Mesenchymal stem cell (in vitro differentiated cells and primary cell): Measurements from ENCODE around the gene IFIT3.

Experiments
- DNase-seq: peaks from one replicate; pipeline ENCODE4 v3.0.0-alpha.2; 2013
- H2AFZ ChIP-seq: one replicate; pipeline ENCODE4 v1.6.1; 2013; ENCODE audit warnings: low read depth, mild to moderate bottlenecking, control low read depth, inconsistent platforms, low read length, moderate library complexity
- H2AK5ac ChIP-seq: 2 replicates; pipeline ENCODE4 v1.6.1; 2013; ENCODE audit warnings: low read length, moderate library complexity, mild to moderate bottlenecking, inconsistent platforms; ENCODE audit not compliant: severe bottlenecking
- H2BK120ac ChIP-seq: one replicate; pipeline ENCODE4 v1.6.1; 2013; ENCODE audit warnings: low read depth, mild to moderate bottlenecking, inconsistent platforms, low read length, moderate library complexity
- H2BK12ac ChIP-seq, 2 experiments: one replicate each; pipeline ENCODE4 v1.6.1; 2013; ENCODE audit warnings: inconsistent platforms in 2 of 2, low read length in 2 of 2, mild to moderate bottlenecking in 2 of 2, moderate library complexity in 2 of 2, control low read depth in 1 of 2
- H2BK15ac ChIP-seq: one replicate; pipeline ENCODE4 v1.6.1; 2013; ENCODE audit warnings: mild to moderate bottlenecking, low read depth, inconsistent platforms; ENCODE audit not compliant: poor library complexity, severe bottlenecking
- H2BK5ac ChIP-seq: 2 replicates; pipeline ENCODE4 v1.6.1; 2013; ENCODE audit warnings: low read depth, mild to moderate bottlenecking, low read length, control low read depth, inconsistent platforms; ENCODE audit not compliant: poor library complexity, severe bottlenecking
- H3K14ac ChIP-seq, 2 experiments: one replicate each; pipeline ENCODE4 v1.6.1; 2013; ENCODE audit warnings: inconsistent platforms in 2 of 2, low read length in 2 of 2, control low read depth in 1 of 2, mild to moderate bottlenecking in 1 of 2, moderate library complexity in 1 of 2
- H3K18ac ChIP-seq, 2 experiments: one replicate each; pipeline ENCODE4 v1.6.1; 2013; ENCODE audit warnings: inconsistent platforms in 2 of 2, low read length in 2 of 2, control low read depth in 1 of 2, low read depth in 1 of 2, mild to moderate bottlenecking in 1 of 2
- H3K23ac ChIP-seq, 2 experiments: one replicate each; pipeline ENCODE4 v1.6.1; 2013; ENCODE audit warnings: inconsistent platforms in 2 of 2, low read length in 2 of 2, mild to moderate bottlenecking in 2 of 2, moderate library complexity in 2 of 2, control low read depth in 1 of 2
- H3K27ac ChIP-seq: 2 replicates; pipeline ENCODE4 v1.5.1; 2013; ENCODE audit warnings: mild to moderate bottlenecking, moderate library complexity, low read length, control low read depth, inconsistent platforms; ENCODE audit not compliant: poor library complexity, severe bottlenecking
- H3K27me3 ChIP-seq, 2 experiments: 2 replicates each; pipeline versions ENCODE4 v1.6.1 to v1.7.0; 2013; ENCODE audit warnings: low read length in 2 of 2, mild to moderate bottlenecking in 2 of 2, moderate library complexity in 2 of 2, control low read depth in 1 of 2, inconsistent platforms in 1 of 2; ENCODE audit not compliant: control insufficient read depth in 1 of 2, insufficient read depth in 1 of 2
- H3K36me3 ChIP-seq, 2 experiments: 2 replicates each; pipeline versions ENCODE4 v1.6.1 to v1.7.0; 2013; ENCODE audit warnings: low read length in 2 of 2, control low read depth in 1 of 2, inconsistent platforms in 1 of 2, low read depth in 1 of 2, mild to moderate bottlenecking in 1 of 2; ENCODE audit not compliant: insufficient read depth in 2 of 2, control insufficient read depth in 1 of 2
- H3K4ac ChIP-seq, 2 experiments: one replicate each; pipeline ENCODE4 v1.6.1; 2013; ENCODE audit warnings: inconsistent platforms in 2 of 2, low read length in 2 of 2, mild to moderate bottlenecking in 2 of 2, moderate library complexity in 2 of 2, control low read depth in 1 of 2, low read depth in 1 of 2
- H3K4me1 ChIP-seq: 2 replicates; pipeline ENCODE4 v1.6.1; 2013; ENCODE audit warnings: low read depth, low read length, control low read depth; ENCODE audit not compliant: control insufficient read depth, insufficient read depth
- H3K4me2 ChIP-seq: 2 replicates; pipeline ENCODE4 v1.6.1; 2013; ENCODE audit warnings: low read length, mild to moderate bottlenecking, inconsistent platforms; ENCODE audit not compliant: poor library complexity, severe bottlenecking
- H3K4me3 ChIP-seq, 2 experiments: 2 replicates each; pipeline versions ENCODE4 v1.5.1 to v1.7.0; 2013; ENCODE audit warnings: low read length in 2 of 2, mild to moderate bottlenecking in 2 of 2, control low read depth in 1 of 2, low read depth in 1 of 2; ENCODE audit not compliant: insufficient read depth in 1 of 2
- H3K79me1 ChIP-seq: replicated peaks from 2 replicates; pipeline ENCODE4 v1.6.1; 2013; ENCODE audit warnings: mild to moderate bottlenecking, control low read depth, low read length, inconsistent platforms; ENCODE audit not compliant: poor library complexity, severe bottlenecking
- H3K9ac ChIP-seq: 2 replicates; pipeline ENCODE4 v1.7.0; 2013; ENCODE audit warnings: mild to moderate bottlenecking, low read length, moderate library complexity
- H3K9me3 ChIP-seq: 2 replicates; pipeline ENCODE4 v1.7.0; 2013; ENCODE audit warnings: mild to moderate bottlenecking, low read length; ENCODE audit not compliant: control insufficient read depth
- H4K8ac ChIP-seq: one replicate; pipeline ENCODE4 v1.6.1; 2013; ENCODE audit warnings: inconsistent platforms, mild to moderate bottlenecking, low read length, moderate library complexity
- H4K91ac ChIP-seq: one replicate; pipeline ENCODE4 v1.6.1; 2013; ENCODE audit warnings: mild to moderate bottlenecking, low read length, inconsistent platforms
- WGBS: methylation state at CpG from one replicate; pipeline ENCODE4 v1.1.7; 2013; ENCODE audit warnings: mixed read lengths; 5-methylcytosine and 5-hydroxymethylcytosine counted together

The IFIT3 gene

GRCh38 chr10:89384474-89385340, 56.9 kb downstream of the IFIT3 start:
- DNase-seq: no peak
- H3K36me3 ChIP-seq: no peaks in the 10 kb centered on the region
- no peaks in the 10 kb centered on the region for H3K9me3 ChIP-seq
- H2AFZ ChIP-seq: no peak overlapping the region
- H2BK12ac ChIP-seq: no peak overlapping the region
- H2AK5ac ChIP-seq: no peak overlapping the region
- H3K4me1 ChIP-seq: no peaks in the 10 kb centered on the region
- no peak overlapping the region for H2BK5ac ChIP-seq
- no peaks in the 10 kb centered on the region for H3K27me3 ChIP-seq
- no peak overlapping the region for H3K14ac ChIP-seq
- H3K4me3 ChIP-seq: no peak overlapping the region
- H2BK120ac ChIP-seq: no peak overlapping the region
- H4K91ac ChIP-seq: no peak overlapping the region
- H3K4ac ChIP-seq: no peak overlapping the region
- H3K23ac ChIP-seq: no peak overlapping the region
- H3K9ac ChIP-seq: no peak overlapping the region
- no peak overlapping the region for H4K8ac ChIP-seq
- H3K27ac ChIP-seq: no peak overlapping the region
- no peaks in the 10 kb centered on the region for H3K79me1 ChIP-seq
- no peak overlapping the region for H3K18ac ChIP-seq
- H3K4me2 ChIP-seq: no peak overlapping the region
- no peak overlapping the region for H2BK15ac ChIP-seq
- WGBS: 96% methylated on average over 4 of the region's 4 CpGs

GRCh38 chr10:89388806-89389205, 61.0 kb downstream of the IFIT3 start:
- Histone ChIP-seq H3K27ac (no peak overlapping the region), H4K8ac (no peak overlapping the region), H2BK5ac (no peak overlapping the region), H3K4me2 (no peak overlapping the region), H3K4me1 (peaks cover 4% of the 10 kb centered on the region), H3K9ac (no peak overlapping the region), H2BK12ac (no peak overlapping the region), H3K79me1 (no peaks in the 10 kb centered on the region), H3K9me3 (no peaks in the 10 kb centered on the region), H3K36me3 (no peaks in the 10 kb centered on the region), H3K4ac (no peak overlapping the region), H4K91ac (no peak overlapping the region), H2BK120ac (no peak overlapping the region), H3K27me3 (no peaks in the 10 kb centered on the region), H3K18ac (no peak overlapping the region), H2BK15ac (no peak overlapping the region), H3K14ac (no peak overlapping the region), H3K4me3 (no peak overlapping the region), H2AK5ac (no peak overlapping the region), H3K23ac (no peak overlapping the region), H2AFZ (no peak overlapping the region)
- DNase-seq: no peak
- WGBS: 57% methylated on average over 1 of the region's 2 CpGs

- Histone ChIP-seq H3K9ac (no peak overlapping the region), H2BK120ac (no peak overlapping the region), H3K18ac (no peak overlapping the region), H2AK5ac (no peak overlapping the region), H3K23ac (no peak overlapping the region), H2BK5ac (no peak overlapping the region), H3K27ac (no peak overlapping the region), H2BK15ac (no peak overlapping the region), H2AFZ (no peak overlapping the region), H3K4me1 (peaks cover 4% of the 10 kb centered on the region), H3K14ac (no peak overlapping the region), H4K91ac (no peak overlapping the region), H3K79me1 (no peaks in the 10 kb centered on the region), H3K4me3 (no peak overlapping the region), H4K8ac (no peak overlapping the region), H3K36me3 (no peaks in the 10 kb centered on the region), H3K27me3 (no peaks in the 10 kb centered on the region), H3K4me2 (no peak overlapping the region), H3K9me3 (no peaks in the 10 kb centered on the region), H2BK12ac (no peak overlapping the region), H3K4ac (no peak overlapping the region)
- WGBS: 100% methylated on average over 1 of the region's 1 CpG
- DNase-seq: peak; percentile 42
Measured at GRCh38 chr10:89389254-89389653, 61.5 kb downstream of the IFIT3 start.
